ENCODE results near the gene PCDHGA12.
"Not testable (repeated sequence)": the region's sequence is repeated elsewhere in the genome, so short reads cannot be mapped to it uniquely, and the experiment has no call there.

The PCDHGA12 gene

DNA sequence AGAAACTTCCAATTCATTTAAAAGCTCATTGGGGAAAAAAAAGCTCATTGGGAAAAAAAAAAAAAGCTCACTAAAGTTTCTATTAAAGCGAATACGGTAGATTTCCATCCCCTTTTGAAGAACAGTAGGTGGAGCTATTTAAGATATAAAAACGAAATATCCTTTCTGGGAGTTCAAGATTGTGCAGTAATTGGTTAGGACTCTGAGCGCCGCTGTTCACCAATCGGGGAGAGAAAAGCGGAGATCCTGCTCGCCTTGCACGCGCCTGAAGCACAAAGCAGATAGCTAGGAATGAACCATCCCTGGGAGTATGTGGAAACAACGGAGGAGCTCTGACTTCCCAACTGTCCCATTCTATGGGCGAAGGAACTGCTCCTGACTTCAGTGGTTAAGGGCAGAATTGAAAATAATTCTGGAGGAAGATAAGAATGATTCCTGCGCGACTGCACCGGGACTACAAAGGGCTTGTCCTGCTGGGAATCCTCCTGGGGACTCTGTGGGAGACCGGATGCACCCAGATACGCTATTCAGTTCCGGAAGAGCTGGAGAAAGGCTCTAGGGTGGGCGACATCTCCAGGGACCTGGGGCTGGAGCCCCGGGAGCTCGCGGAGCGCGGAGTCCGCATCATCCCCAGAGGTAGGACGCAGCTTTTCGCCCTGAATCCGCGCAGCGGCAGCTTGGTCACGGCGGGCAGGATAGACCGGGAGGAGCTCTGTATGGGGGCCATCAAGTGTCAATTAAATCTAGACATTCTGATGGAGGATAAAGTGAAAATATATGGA is at the start of gene PCDHGA12:
TSS of gene PCDHGA12 (plus strand) at position 176 of the 782 bp plus-strand sequence. CDS start at position 429, 253 bp downstream.
- H3K27me3 Mint-ChIP-seq (ENCODE audit: low read depth): peaks cover 28% of the 10 kb centered on the region
- H3K27ac Mint-ChIP-seq: peak within 1 kb of the TSS; percentile 65
- DNase-seq (ENCODE audit: low spot score): no peak
- peak within 1 kb of the TSS; percentile 78 for H3K4me3 Mint-ChIP-seq
- peaks cover 41% of the 10 kb centered on the region for H3K9me3 Mint-ChIP-seq
- peaks cover 6% of the 10 kb centered on the region for H3K36me3 Mint-ChIP-seq (ENCODE audit: low read depth)
- H3K4me1 Mint-ChIP-seq (ENCODE audit: low read depth): peaks cover 2% of the 10 kb centered on the region

DNA sequence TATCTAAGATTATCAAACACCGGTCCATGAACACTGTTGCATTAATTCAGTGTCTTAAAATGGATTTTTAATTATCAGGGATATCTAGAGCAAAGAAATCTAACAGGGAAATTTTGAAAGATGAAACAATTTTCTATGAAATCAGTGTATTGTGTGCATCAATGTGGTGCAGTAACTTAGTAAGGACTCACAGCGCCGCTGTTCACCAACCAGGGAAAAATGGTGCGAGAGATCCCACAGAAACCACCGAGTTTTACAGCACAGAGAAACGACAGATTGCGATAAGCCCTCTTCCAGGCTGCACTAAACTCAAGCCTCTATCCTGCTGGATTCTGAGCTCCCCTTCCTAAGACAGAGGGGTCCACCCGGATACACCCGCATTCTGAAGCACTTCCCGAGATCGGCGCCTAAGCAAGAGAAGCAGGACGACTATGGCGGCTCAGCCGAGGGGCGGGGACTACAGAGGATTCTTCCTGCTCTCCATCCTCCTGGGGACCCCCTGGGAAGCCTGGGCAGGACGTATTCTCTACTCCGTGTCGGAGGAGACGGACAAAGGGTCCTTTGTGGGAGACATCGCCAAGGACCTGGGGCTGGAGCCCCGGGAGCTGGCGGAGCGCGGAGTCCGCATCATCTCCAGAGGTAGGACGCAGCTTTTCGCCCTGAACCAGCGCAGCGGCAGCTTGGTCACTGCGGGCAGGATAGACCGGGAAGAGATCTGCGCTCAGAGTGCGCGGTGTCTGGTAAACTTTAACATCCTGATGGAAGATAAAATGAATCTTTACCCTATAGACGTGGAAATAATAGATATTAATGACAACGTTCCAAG is 47.6 kb upstream of the PCDHGA12 start, which contains the start of gene PCDHGA7:
TSS of gene PCDHGA7 (plus strand) at position 274 of the 826 bp plus-strand sequence. CDS start at position 432, 158 bp downstream.
- no peak within 1 kb of the TSS for H3K27ac Mint-ChIP-seq
- no peak for DNase-seq (ENCODE audit: low spot score)
- no peaks in the 10 kb centered on the region for H3K4me1 Mint-ChIP-seq (ENCODE audit: low read depth)
- peaks cover 18% of the 10 kb centered on the region for H3K9me3 Mint-ChIP-seq
- peak within 1 kb of the TSS; percentile 79 for H3K4me3 Mint-ChIP-seq
- no peaks in the 10 kb centered on the region for H3K36me3 Mint-ChIP-seq (ENCODE audit: low read depth)
- peaks cover 26% of the 10 kb centered on the region for H3K27me3 Mint-ChIP-seq (ENCODE audit: low read depth)

DNA sequence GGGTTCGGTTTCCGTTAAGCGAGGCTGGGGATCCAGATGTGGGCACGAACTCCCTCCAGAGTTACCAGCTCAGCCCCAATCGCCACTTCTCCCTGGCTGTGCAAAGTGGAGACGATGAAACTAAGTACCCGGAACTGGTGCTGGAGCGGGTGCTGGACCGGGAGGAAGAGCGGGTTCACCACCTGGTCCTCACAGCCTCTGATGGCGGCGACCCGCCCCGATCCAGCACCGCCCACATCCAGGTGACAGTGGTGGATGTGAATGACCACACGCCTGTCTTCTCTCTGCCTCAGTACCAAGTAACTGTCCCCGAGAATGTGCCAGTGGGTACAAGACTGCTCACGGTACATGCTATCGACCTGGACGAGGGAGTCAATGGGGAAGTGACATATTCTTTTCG is 47.0 kb upstream of the PCDHGA12 start:
- H3K4me3 Mint-ChIP-seq: peak overlapping the region; percentile 79
- no peak overlapping the region for H3K27ac Mint-ChIP-seq
- no peak for DNase-seq (ENCODE audit: low spot score)
- H3K36me3 Mint-ChIP-seq (ENCODE audit: low read depth): no peaks in the 10 kb centered on the region
- peaks cover 20% of the 10 kb centered on the region for H3K9me3 Mint-ChIP-seq
- H3K4me1 Mint-ChIP-seq (ENCODE audit: low read depth): no peaks in the 10 kb centered on the region
- peaks cover 26% of the 10 kb centered on the region for H3K27me3 Mint-ChIP-seq (ENCODE audit: low read depth)

DNA sequence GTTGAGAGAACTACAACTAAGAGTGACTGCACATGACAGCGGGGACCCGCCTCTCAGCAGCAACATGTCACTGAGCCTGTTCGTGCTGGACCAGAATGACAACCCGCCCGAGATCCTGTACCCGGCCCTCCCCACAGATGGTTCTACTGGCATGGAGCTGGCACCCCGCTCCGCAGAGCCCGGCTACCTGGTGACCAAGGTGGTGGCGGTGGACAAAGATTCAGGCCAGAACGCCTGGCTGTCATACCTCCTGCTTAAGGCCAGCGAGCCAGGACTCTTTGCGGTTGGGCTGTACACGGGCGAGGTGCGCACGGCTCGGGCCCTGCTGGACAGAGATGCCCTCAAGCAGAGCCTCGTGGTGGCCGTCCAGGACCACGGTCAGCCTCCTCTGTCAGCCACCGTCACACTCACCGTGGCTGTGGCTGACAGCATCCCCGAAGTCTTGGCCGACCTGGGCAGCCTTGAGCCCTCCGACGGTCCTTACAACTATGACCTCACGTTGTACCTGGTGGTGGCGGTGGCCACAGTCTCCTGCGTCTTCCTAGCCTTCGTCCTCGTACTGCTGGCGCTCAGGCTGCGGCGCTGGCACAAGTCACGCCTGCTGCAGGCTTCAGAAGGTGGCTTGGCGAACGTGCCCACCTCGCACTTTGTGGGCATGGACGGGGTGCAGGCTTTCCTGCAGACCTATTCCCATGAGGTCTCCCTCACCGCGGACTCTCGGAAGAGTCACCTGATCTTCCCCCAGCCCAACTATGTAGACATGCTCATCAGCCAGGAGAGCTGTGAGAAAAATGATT is 45.6 kb upstream of the PCDHGA12 start:
- Mint-ChIP-seq H3K4me3 (no peak overlapping the region), H3K27ac (no peak overlapping the region), H3K36me3 (ENCODE audit: low read depth) (no peaks in the 10 kb centered on the region), H3K4me1 (ENCODE audit: low read depth) (no peaks in the 10 kb centered on the region), H3K27me3 (ENCODE audit: low read depth) (peaks cover 26% of the 10 kb centered on the region), H3K9me3 (peaks cover 28% of the 10 kb centered on the region)
- no peak for DNase-seq (ENCODE audit: low spot score)

DNA sequence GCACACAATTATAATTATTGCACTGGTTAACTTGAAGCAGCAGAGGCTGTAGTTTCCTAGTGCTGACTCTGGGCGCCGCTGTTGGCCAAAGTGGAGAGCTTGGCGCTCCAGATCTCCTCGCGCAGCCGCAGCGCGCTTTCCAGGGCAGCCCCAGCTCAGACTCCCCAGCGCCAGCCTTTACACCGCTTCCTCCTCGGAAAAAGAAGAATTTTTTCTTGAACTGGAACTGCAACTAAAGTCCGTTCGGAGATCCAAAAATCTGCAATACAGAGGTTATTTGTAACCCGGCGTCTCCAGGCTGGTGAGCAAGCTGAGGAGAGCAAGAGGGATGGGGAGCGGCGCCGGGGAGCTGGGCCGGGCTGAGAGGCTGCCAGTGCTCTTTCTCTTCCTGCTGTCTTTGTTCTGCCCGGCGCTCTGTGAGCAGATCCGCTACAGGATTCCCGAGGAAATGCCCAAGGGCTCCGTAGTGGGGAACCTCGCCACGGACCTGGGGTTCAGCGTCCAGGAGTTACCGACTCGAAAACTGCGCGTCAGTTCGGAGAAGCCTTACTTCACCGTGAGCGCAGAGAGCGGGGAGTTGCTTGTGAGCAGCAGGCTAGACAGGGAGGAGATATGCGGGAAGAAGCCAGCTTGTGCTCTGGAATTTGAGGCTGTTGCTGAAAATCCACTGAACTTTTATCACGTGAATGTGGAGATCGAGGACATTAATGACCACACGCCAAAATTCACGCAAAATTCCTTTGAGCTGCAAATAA is 42.6 kb upstream of the PCDHGA12 start, which contains the start of gene PCDHGB4:
TSS of gene PCDHGB4 (plus strand) at position 142 of the 755 bp plus-strand sequence. CDS start at position 329, 187 bp downstream.
- H3K9me3 Mint-ChIP-seq: peaks cover 39% of the 10 kb centered on the region
- not testable (repeated sequence) for H3K36me3 Mint-ChIP-seq (ENCODE audit: low read depth); H3K4me1 Mint-ChIP-seq (ENCODE audit: low read depth); H3K27ac Mint-ChIP-seq; DNase-seq (ENCODE audit: low spot score)
- H3K4me3 Mint-ChIP-seq: peak within 1 kb of the TSS; percentile 36
- peaks cover 23% of the 10 kb centered on the region for H3K27me3 Mint-ChIP-seq (ENCODE audit: low read depth)

DNA sequence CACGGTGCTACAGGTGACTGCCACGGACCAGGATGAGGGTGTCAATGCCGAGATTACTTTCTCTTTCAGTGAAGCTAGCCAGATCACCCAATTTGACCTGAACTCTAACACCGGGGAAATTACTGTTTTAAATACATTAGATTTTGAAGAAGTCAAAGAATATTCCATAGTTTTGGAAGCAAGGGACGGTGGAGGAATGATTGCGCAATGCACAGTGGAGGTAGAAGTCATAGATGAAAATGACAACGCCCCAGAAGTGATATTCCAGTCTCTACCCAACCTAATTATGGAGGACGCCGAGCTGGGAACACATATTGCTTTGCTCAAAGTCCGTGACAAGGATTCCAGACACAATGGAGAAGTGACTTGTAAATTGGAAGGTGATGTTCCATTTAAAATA is 41.6 kb upstream of the PCDHGA12 start:
- Mint-ChIP-seq H3K36me3 (ENCODE audit: low read depth) (no peaks in the 10 kb centered on the region), H3K27ac (no peak overlapping the region), H3K4me3 (no peak overlapping the region)

DNA sequence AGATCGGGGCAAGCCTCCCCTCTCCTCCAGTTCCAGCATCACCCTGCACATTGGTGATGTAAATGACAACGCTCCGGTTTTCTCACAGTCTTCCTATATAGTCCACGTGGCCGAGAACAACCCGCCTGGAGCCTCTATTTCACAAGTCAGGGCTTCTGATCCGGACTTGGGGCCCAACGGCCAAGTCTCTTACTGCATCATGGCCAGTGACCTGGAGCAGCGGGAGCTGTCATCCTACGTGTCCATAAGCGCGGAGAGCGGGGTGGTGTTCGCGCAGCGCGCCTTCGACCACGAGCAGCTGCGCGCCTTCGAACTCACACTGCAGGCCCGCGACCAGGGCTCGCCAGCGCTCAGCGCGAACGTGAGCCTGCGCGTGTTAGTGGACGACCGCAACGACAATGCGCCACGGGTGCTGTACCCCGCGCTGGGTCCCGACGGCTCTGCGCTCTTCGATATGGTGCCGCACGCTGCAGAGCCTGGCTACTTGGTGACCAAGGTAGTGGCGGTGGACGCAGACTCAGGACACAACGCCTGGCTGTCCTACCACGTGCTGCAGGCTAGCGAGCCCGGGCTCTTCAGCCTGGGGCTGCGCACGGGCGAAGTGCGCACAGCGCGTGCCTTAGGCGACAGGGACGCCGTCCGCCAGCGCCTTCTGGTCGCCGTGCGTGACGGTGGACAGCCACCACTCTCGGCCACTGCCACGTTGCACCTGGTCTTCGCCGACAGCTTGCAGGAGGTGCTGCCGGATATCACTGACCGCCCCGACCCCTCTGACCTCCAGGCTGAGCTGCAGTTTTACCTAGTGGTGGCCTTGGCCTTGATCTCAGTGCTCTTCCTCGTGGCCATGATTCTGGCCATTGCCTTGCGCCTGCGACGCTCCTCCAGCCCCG is 40.9 kb upstream of the PCDHGA12 start:
- Mint-ChIP-seq H3K4me3 (no peak overlapping the region), H3K4me1 (ENCODE audit: low read depth) (no peaks in the 10 kb centered on the region), H3K9me3 (peaks cover 36% of the 10 kb centered on the region), H3K27ac (no peak overlapping the region), H3K27me3 (ENCODE audit: low read depth) (peaks cover 24% of the 10 kb centered on the region), H3K36me3 (ENCODE audit: low read depth) (no peaks in the 10 kb centered on the region)
- DNase-seq (ENCODE audit: low spot score): no peak

More for the DNA sequence above, 41.6 kb upstream of the PCDHGA12 start:
- Mint-ChIP-seq H3K9me3 (peaks cover 36% of the 10 kb centered on the region), H3K4me1 (ENCODE audit: low read depth) (no peaks in the 10 kb centered on the region), H3K27me3 (ENCODE audit: low read depth) (peaks cover 27% of the 10 kb centered on the region)
- no peak for DNase-seq (ENCODE audit: low spot score)

DNA sequence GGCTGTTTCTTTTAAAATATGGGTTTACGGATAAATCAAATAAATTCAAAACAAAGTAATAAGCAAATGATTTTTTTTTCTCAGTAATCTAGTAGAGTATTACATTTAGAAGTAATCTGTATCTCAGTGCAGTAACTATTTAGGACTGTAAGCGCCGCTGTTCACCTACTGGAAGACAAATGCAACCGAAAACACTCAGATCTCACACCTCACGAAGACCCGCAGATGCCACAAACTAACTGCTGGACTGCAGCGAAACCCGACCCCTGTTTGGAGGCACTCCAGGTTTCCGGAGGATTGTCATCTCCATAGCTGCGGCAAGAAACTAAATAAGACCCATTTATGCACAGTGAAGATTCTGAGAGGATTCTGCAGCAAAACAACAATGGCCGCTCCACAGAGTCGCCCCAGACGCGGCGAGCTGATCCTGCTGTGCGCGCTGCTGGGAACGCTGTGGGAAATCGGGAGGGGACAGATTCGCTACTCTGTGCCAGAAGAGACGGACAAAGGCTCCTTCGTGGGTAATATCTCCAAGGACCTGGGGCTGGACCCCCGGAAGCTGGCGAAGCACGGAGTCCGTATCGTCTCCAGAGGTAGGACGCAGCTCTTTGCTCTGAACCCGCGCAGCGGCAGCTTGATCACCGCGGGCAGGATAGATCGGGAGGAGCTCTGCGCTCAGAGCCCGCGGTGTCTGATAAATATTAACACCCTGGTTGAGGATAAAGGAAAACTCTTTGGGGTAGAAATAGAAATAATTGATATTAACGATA is 37.7 kb upstream of the PCDHGA12 start, which contains the start of gene PCDHGA8:
TSS of gene PCDHGA8 (plus strand) at position 205 of the 770 bp plus-strand sequence. CDS start at position 386, 181 bp downstream.
- H3K36me3 Mint-ChIP-seq (ENCODE audit: low read depth): no peaks in the 10 kb centered on the region
- H3K27ac Mint-ChIP-seq: no peak within 1 kb of the TSS
- no peak for DNase-seq (ENCODE audit: low spot score)
- peaks cover 37% of the 10 kb centered on the region for H3K9me3 Mint-ChIP-seq
- H3K27me3 Mint-ChIP-seq (ENCODE audit: low read depth): peaks cover 21% of the 10 kb centered on the region
- no peaks in the 10 kb centered on the region for H3K4me1 Mint-ChIP-seq (ENCODE audit: low read depth)
- no peak within 1 kb of the TSS for H3K4me3 Mint-ChIP-seq

DNA sequence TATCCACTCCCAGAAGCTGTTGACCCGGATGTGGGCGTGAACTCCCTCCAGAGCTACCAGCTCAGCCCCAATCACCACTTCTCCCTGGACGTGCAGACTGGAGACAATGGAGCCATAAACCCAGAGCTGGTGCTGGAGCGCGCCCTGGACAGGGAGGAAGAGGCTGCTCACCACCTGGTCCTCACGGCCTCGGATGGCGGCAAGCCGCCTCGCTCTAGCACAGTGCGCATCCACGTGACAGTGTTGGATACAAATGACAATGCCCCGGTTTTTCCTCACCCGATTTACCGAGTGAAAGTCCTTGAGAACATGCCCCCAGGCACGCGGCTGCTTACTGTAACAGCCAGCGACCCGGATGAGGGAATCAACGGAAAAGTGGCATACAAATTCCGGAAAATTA is 37.0 kb upstream of the PCDHGA12 start:
- Mint-ChIP-seq H3K36me3 (ENCODE audit: low read depth) (no peaks in the 10 kb centered on the region), H3K27me3 (ENCODE audit: low read depth) (peaks cover 21% of the 10 kb centered on the region), H3K9me3 (peaks cover 36% of the 10 kb centered on the region), H3K27ac (no peak overlapping the region), H3K4me1 (ENCODE audit: low read depth) (no peaks in the 10 kb centered on the region), H3K4me3 (no peak overlapping the region)
- no peak for DNase-seq (ENCODE audit: low spot score)

DNA sequence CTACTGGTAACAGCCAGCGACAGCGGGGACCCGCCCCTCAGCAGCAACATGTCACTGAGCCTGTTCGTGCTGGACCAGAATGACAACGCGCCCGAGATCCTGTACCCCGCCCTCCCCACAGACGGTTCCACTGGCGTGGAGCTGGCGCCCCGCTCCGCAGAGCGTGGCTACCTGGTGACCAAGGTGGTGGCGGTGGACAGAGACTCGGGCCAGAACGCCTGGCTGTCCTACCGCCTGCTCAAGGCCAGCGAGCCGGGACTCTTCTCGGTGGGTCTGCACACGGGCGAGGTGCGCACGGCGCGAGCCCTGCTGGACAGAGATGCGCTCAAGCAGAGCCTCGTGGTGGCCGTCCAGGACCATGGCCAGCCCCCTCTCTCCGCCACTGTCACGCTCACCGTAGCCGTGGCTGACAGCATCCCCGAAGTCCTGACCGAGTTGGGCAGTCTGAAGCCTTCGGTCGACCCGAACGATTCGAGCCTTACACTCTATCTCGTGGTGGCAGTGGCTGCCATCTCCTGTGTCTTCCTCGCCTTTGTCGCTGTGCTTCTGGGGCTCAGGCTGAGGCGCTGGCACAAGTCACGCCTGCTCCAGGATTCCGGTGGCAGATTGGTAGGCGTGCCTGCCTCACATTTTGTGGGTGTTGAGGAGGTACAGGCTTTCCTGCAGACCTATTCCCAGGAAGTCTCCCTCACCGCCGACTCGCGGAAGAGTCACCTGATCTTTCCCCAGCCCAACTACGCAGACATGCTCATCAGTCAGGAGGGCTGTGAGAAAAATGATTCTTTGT is 35.7 kb upstream of the PCDHGA12 start:
- not testable (repeated sequence) for H3K27ac Mint-ChIP-seq

More for the DNA sequence above, 35.7 kb upstream of the PCDHGA12 start:
- H3K4me1 Mint-ChIP-seq (ENCODE audit: low read depth); H3K36me3 Mint-ChIP-seq (ENCODE audit: low read depth); H3K4me3 Mint-ChIP-seq; DNase-seq (ENCODE audit: low spot score): not testable (repeated sequence)
- Mint-ChIP-seq H3K27me3 (ENCODE audit: low read depth) (peaks cover 27% of the 10 kb centered on the region), H3K9me3 (peaks cover 34% of the 10 kb centered on the region)
